ENCODE measurements around the gene HOOK2. TPM values are rescaled to one million over a fixed set of nuclear protein-coding genes. Genes with fewer than 3 reads are reported as not detected.

HOOK2 gene
- total and polyA plus RNA-seq, 2 of the 8 experiments (the other 6 are each of a cell fraction or from before 2014, with no cell fraction given): 23.8 to 63.2 TPM

DNA sequence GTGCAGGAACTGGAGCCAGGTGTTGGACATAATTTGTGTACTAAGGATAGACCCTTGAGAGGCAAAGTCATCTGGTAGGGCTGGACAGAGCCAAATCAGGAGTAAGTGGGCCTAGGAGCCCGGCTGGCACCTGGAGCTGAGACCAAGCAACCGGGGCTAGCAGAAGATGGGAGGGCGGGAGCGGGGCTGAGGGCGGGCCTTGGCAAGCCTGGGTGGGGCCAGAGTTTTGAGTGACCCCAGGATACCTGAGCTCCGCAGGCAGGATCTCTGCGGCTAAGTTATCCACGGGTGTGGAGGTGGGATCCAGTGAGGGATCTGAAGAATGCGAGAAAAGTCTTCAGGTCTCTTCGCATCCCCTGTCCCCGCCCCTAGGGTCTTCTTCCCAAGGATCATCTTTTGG, 8.2 kb downstream of the HOOK2 start (continued):
- TF ChIP-seq MAFK (IDR thresholded peaks at IDR 0.05; ENCODE audit: low read depth, low read length): no peak
- TF ChIP-seq CEBPB (IDR thresholded peaks at IDR 0.05; ENCODE audit: low read depth, low read length): no peak
- TF ChIP-seq SP2 (IDR thresholded peaks at IDR 0.05; ENCODE audit: low read length): no peak
- TF ChIP-seq BACH1 (IDR thresholded peaks at IDR 0.05; ENCODE audit: low read length): no peak
- no peak for TF ChIP-seq SIX5 (IDR thresholded peaks at IDR 0.05; ENCODE audit: low read depth, low read length)
